PC-3 (cell line): ENCODE results near the gene DMAP1. TPM values are rescaled to one million over a fixed set of nuclear protein-coding genes. Genes with fewer than 3 reads are reported as not detected.

Source experiments
- ATAC-seq: fragments of 200-7000 bp; cut with Tn5 transposase; 2 replicates; pipeline ENCODE4 v1.9.1; 2020; ENCODE audit warnings: mild to moderate bottlenecking, moderate library complexity
- BruUV-seq: library from RNA; stranded (reverse); fragments of 400-500 nt; replicated peaks from 2 replicates; lab custom pipeline; 2021; lab: Mats Ljungman, UMichigan
- CTCF ChIA-PET: fragments of 300-600 bp; sonication (Branson Sonifier 250); formaldehyde crosslinking; loops from one replicate; lab custom pipeline; 2022; ENCODE audit warnings: antibody characterized with exemption; lab: Charles Lee
- POLR2A ChIA-PET: fragments of 300-600 bp; sonication (Branson Sonifier 250); formaldehyde crosslinking; loops from one replicate; lab custom pipeline; 2022; ENCODE audit warnings: antibody characterized with exemption; ENCODE audit not compliant: unreplicated experiment; lab: Charles Lee
- DNase-seq: peaks from one replicate; pipeline ENCODE4 v3.0.0-alpha.2; 2015
- H2AFZ ChIP-seq: fragments of 300-600 bp; sonication (generic); 2 replicates; pipeline ENCODE4 v1.6.0; 2016; ENCODE audit warnings: antibody characterized with exemption, low read length
- H3F3A ChIP-seq: fragments of 300-600 bp; sonication (generic); one replicate; pipeline ENCODE4 v1.6.0; 2017; ENCODE audit warnings: antibody characterized with exemption, low read length, control low read depth, mild to moderate bottlenecking; ENCODE audit not compliant: unreplicated experiment
- H3K27ac ChIP-seq: fragments of 300-600 bp; sonication (generic); 2 replicates; pipeline ENCODE4 v1.5.1; 2016; ENCODE audit warnings: mild to moderate bottlenecking, low read length
- H3K27me3 ChIP-seq: fragments of 300-600 bp; sonication (generic); 2 replicates; pipeline ENCODE4 v1.6.1; 2016; ENCODE audit warnings: low read length, mixed read lengths
- H3K36me3 ChIP-seq: fragments of 300-600 bp; sonication (generic); 2 replicates; pipeline ENCODE4 v1.6.1; 2016; ENCODE audit warnings: low read depth, mixed run types, low read length, mixed read lengths
- H3K4me1 ChIP-seq: fragments of 300-600 bp; sonication (generic); 2 replicates; pipeline ENCODE4 v1.5.1; 2016; ENCODE audit warnings: low read length; ENCODE audit not compliant: insufficient read depth
- H3K4me2 ChIP-seq: fragments of 300-600 bp; sonication (generic); 2 replicates; pipeline ENCODE4 v1.6.0; 2016; ENCODE audit warnings: low read length
- H3K4me3 ChIP-seq: fragments of 300-600 bp; sonication (generic); 2 replicates; pipeline ENCODE4 v1.5.1; 2016; ENCODE audit warnings: mild to moderate bottlenecking, low read length, mixed read lengths
- H3K79me2 ChIP-seq: fragments of 300-600 bp; sonication (generic); 2 replicates; pipeline ENCODE4 v1.6.1; 2017; ENCODE audit warnings: low read length, mixed read lengths
- H3K9ac ChIP-seq: fragments of 300-600 bp; sonication (generic); 2 replicates; pipeline ENCODE4 v1.6.0; 2016; ENCODE audit warnings: mild to moderate bottlenecking, low read length
- H3K9me2 ChIP-seq: fragments of 300-600 bp; sonication (generic); replicated peaks from 2 replicates; pipeline ENCODE4 v1.6.1; 2016; ENCODE audit warnings: mixed run types, low read length, mixed read lengths
- H3K9me3 ChIP-seq: fragments of 300-600 bp; sonication (generic); 2 replicates; pipeline ENCODE4 v1.6.1; 2016; ENCODE audit warnings: low read length, mixed read lengths
- H4K20me1 ChIP-seq: fragments of 300-600 bp; sonication (generic); 2 replicates; pipeline ENCODE4 v1.6.1; 2016; ENCODE audit warnings: low read length, mixed read lengths
- EZH2 ChIP-seq: fragments of 300-600 bp; sonication (generic); IDR thresholded peaks from one replicate; pipeline ENCODE4 v1.6.1; 2017; ENCODE audit warnings: antibody characterized with exemption, mild to moderate bottlenecking, low read length; ENCODE audit not compliant: unreplicated experiment
- EZH2phosphoT487 ChIP-seq: fragments of 300-600 bp; sonication (generic); IDR thresholded peaks from 2 replicates; pipeline ENCODE4 v1.6.1; 2018; ENCODE audit warnings: mild to moderate bottlenecking, antibody characterized with exemption, low read length, borderline replicate concordance
- intact Hi-C: fragments of 100-400 bp; cut with micrococcal nuclease; formaldehyde crosslinking; loops from 2 replicates; pipeline ENCODE4 v1.9.0; 2023
- total RNA-seq: library from RNA; depleted of rRNA; stranded (reverse); fragments of >200 nt; gene quantifications from 2 replicates; pipeline ENCODE4 v1.2.3, GENCODE V29; 2014
- TF ChIP-seq, protein P1 (sequence below): fragments of 300-600 bp; sonication (generic); conservative IDR thresholded peaks from 2 replicates; pipeline ENCODE4 v1.5.1; 2017; ENCODE audit warnings: antibody characterized with exemption, low read depth, mild to moderate bottlenecking, low read length

Gene DMAP1
- total RNA-seq, 1 experiment from 2014 or later = 55.5 TPM

DNA sequence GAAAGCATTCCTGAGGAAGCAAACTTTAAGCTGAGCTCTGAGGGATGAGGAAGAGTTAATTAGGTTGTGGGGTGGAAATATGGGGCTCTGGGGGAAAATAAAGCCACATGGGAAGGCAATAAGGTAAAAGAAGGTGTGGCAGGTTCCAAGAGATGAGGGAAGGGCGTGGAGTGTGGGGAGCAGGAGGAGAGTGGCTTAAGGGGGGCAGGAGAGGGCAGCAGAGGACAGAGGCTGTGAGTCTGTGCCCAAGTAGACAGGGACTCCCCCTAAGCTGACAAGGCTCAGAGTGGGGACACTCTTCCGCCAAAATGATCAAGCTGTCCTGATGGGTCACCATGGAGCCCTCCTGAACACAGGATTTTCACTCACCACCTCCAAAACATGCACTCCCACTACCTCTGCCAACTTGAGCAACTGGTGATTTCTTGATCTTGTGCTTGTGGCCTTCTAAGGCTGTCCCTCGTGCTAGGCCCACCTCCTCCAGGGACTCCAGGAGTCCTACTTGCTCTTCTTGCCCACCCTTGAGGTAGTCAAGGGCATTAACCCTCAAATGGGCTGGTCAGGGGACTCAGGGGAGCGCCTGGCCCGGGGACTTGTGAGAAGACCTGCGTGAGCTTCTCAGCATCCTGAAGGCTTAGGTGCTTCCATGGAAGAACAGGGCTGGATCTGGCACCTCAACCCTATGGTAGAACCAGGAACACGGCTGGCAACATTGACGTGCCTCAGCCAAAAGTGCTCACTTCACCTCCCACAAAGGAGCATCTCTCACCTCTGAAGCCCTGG lies 23.4 kb downstream of the DMAP1 start:
- no peak for ATAC-seq
- no peaks in the 10 kb centered on the region for H3K4me1 ChIP-seq
- H3K9ac ChIP-seq = no peak overlapping the region
- no peak overlapping the region for H3K27ac ChIP-seq
- H3K36me3 ChIP-seq = no peaks in the 10 kb centered on the region
- H3K9me3 ChIP-seq = no peaks in the 10 kb centered on the region
- H3K9me2 ChIP-seq = no peaks in the 10 kb centered on the region
- BruUV-seq = no TSS peak
- no peaks in the 10 kb centered on the region for H3K27me3 ChIP-seq
- no peaks in the 10 kb centered on the region for H3F3A ChIP-seq
- no peak overlapping the region for H3K4me2 ChIP-seq
- no peak overlapping the region for H3K4me3 ChIP-seq
- no peaks in the 10 kb centered on the region for H3K79me2 ChIP-seq
- TF ChIP-seq, protein P1, sequence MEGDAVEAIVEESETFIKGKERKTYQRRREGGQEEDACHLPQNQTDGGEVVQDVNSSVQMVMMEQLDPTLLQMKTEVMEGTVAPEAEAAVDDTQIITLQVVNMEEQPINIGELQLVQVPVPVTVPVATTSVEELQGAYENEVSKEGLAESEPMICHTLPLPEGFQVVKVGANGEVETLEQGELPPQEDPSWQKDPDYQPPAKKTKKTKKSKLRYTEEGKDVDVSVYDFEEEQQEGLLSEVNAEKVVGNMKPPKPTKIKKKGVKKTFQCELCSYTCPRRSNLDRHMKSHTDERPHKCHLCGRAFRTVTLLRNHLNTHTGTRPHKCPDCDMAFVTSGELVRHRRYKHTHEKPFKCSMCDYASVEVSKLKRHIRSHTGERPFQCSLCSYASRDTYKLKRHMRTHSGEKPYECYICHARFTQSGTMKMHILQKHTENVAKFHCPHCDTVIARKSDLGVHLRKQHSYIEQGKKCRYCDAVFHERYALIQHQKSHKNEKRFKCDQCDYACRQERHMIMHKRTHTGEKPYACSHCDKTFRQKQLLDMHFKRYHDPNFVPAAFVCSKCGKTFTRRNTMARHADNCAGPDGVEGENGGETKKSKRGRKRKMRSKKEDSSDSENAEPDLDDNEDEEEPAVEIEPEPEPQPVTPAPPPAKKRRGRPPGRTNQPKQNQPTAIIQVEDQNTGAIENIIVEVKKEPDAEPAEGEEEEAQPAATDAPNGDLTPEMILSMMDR = no peak
- no peak for TF ChIP-seq EZH2
- no peak for TF ChIP-seq EZH2phosphoT487
- intact Hi-C loops = no loop called here
- no peaks in the 10 kb centered on the region for H4K20me1 ChIP-seq
- H2AFZ ChIP-seq = no peak overlapping the region
- POLR2A ChIA-PET = no interaction called here
- no peak for DNase-seq
- CTCF ChIA-PET = no interaction called here

DNA sequence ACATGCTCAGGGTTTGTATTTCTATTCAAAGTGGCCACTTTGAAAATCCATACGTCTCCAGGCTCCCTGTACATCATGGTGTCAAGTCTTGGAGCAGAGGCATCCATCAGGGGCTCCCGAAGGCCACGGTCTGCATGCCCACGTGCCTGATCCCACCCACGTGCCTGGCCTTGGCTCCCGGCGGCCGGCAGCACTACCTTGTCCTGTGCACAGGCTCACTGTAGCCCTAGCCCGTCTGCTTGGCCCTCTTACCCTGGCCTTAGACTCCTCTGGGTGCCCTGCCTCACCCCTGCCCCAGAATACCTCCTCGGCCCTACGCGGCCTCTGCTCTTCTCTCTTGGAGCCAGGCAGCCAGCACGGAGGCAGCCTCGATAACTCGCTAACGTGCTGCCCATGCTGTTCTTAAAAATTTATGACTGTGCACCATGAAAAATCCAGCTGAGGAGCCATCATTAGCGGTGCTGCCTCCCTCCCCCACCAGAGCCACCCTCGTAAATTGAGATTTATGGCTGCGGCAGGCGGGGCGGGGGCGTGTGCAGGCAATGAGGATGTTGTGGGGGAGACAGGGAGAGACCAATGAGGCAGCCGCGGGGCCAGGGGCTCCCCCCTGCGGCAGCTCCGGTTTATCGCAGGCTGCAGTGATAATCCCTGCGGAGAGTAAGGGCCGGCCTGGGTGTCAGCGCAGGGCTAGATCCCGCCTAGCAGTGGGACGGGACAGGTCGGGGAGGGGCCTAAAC lies 24.6 kb downstream of the DMAP1 start:
- no TSS peak for BruUV-seq
- Histone ChIP-seq H2AFZ (no peak overlapping the region), H3K27ac (no peak overlapping the region), H3K4me2 (no peak overlapping the region), H3K9ac (no peak overlapping the region), H3K36me3 (no peaks in the 10 kb centered on the region), H4K20me1 (no peaks in the 10 kb centered on the region), H3K9me2 (no peaks in the 10 kb centered on the region), H3K4me1 (no peaks in the 10 kb centered on the region), H3K79me2 (no peaks in the 10 kb centered on the region), H3K4me3 (no peak overlapping the region), H3F3A (no peaks in the 10 kb centered on the region), H3K27me3 (no peaks in the 10 kb centered on the region), H3K9me3 (no peaks in the 10 kb centered on the region)
- ATAC-seq = no peak
- ChIA-PET POLR2A (no interaction called here), CTCF (no interaction called here)
- intact Hi-C loops = no loop called here
- TF ChIP-seq EZH2 = no peak
- TF ChIP-seq, protein P1 = no peak
- TF ChIP-seq EZH2phosphoT487 = no peak
- no peak for DNase-seq

DNA sequence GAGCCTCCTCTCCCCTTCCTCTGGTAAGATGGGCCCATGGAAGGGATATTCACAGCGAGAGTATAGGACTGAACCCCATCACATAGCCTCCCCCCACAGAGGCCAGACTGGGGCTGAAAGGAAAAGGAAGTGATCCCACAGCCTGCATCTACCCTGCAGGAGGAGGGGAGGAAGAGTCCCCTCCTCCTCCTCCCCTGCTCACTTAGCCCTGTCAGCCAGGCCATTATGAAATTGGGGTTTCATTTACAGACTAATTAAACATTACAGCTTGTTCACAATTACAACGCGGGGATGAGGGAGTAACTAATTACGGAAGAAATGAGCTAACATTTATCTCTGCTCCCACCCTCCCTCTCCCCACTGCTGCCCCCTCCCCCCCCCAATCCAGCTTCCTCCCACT lies 25.4 kb downstream of the DMAP1 start:
- DNase-seq (no peak), ATAC-seq (no peak)
- H3K36me3 ChIP-seq = no peaks in the 10 kb centered on the region
- TF ChIP-seq, protein P1 = no peak
- no peak for TF ChIP-seq EZH2
- TF ChIP-seq EZH2phosphoT487 = no peak
- no peak overlapping the region for H2AFZ ChIP-seq
- ChIA-PET CTCF (no interaction called here), POLR2A (no interaction called here)
- H3K9me2 ChIP-seq = no peaks in the 10 kb centered on the region
- no peaks in the 10 kb centered on the region for H3K9me3 ChIP-seq
- H3K4me1 ChIP-seq = no peaks in the 10 kb centered on the region
- no peak overlapping the region for H3K4me3 ChIP-seq
- no peak overlapping the region for H3K4me2 ChIP-seq
- no peaks in the 10 kb centered on the region for H3K79me2 ChIP-seq
- H3K27me3 ChIP-seq = no peaks in the 10 kb centered on the region
- no TSS peak for BruUV-seq
- H3F3A ChIP-seq = no peaks in the 10 kb centered on the region
- H3K27ac ChIP-seq = no peak overlapping the region
- no peaks in the 10 kb centered on the region for H4K20me1 ChIP-seq
- intact Hi-C loops = no loop called here
- H3K9ac ChIP-seq = no peak overlapping the region
